CD14-positive monocyte (primary cell): Measurements from ENCODE around the gene OR6S1. TPM values are rescaled to one million over a fixed set of nuclear protein-coding genes. Genes with fewer than 3 reads are reported as not detected.

ENCODE experiments used
- DNase-seq, 3 donors: peaks; one replicate each; pipeline ENCODE4 v3.0.0-alpha.2; 2011 to 2022
- H2AFZ ChIP-seq: 2 replicates; pipeline ENCODE4 v1.6.0; 2012; ENCODE audit warnings: mild to moderate bottlenecking, low read depth, low read length, inconsistent platforms; ENCODE audit not compliant: insufficient read depth, poor library complexity, severe bottlenecking
- H3K27ac ChIP-seq, 2 donors: 1 replicate in 1 of 2; 2 replicates in 1 of 2; pipeline ENCODE4 v1.5.1; 2012 to 2013; ENCODE audit warnings: low read length in 2 of 2, control low read depth in 1 of 2, inconsistent platforms in 1 of 2, low read depth in 1 of 2, mild to moderate bottlenecking in 1 of 2
- H3K27me3 ChIP-seq, 2 donors: one replicate each; pipeline versions ENCODE4 v1.6.0 to v1.6.1; 2011 to 2013; ENCODE audit warnings: low read length in 2 of 2; ENCODE audit not compliant: control insufficient read depth in 2 of 2, insufficient read depth in 2 of 2
- H3K36me3 ChIP-seq, 2 donors: replicated peaks in 1 of 2; 1 replicate in 1 of 2; 2 replicates in 1 of 2; pipeline versions ENCODE4 v1.5.1 to v1.6.1; 2012 to 2013; ENCODE audit warnings: low read length in 2 of 2, control low read depth in 1 of 2, inconsistent platforms in 1 of 2, mild to moderate bottlenecking in 1 of 2; ENCODE audit not compliant: insufficient read depth in 2 of 2, control insufficient read depth in 1 of 2
- H3K4me1 ChIP-seq, 2 donors: 1 replicate in 1 of 2; 2 replicates in 1 of 2; pipeline versions ENCODE4 v1.5.1 to v1.6.1; 2012 to 2013; ENCODE audit warnings: low read length in 2 of 2, control low read depth in 1 of 2, inconsistent platforms in 1 of 2, mild to moderate bottlenecking in 1 of 2, moderate library complexity in 1 of 2; ENCODE audit not compliant: insufficient read depth in 2 of 2, control insufficient read depth in 1 of 2
- H3K4me2 ChIP-seq: replicated peaks from 2 replicates; pipeline ENCODE3; 2012; ENCODE audit warnings: low read length, moderate library complexity, mild to moderate bottlenecking; ENCODE audit not compliant: poor library complexity, severe bottlenecking; ENCODE audit errors: extremely low read depth
- H3K4me3 ChIP-seq, 3 experiments: fragments of 200-600 bp in 1 of 3; sonication (generic) in 1 of 3; replicated peaks in 1 of 3; 1 replicate in 2 of 3; 2 replicates in 1 of 3; pipeline ENCODE4 v1.5.1; 2011 to 2013; ENCODE audit warnings: low read length in 3 of 3, mild to moderate bottlenecking in 3 of 3, control low read depth in 2 of 3, low read depth in 2 of 3, inconsistent platforms in 1 of 3, moderate library complexity in 1 of 3
- H3K79me2 ChIP-seq: 2 replicates; pipeline ENCODE4 v1.6.0; 2012; ENCODE audit warnings: mild to moderate bottlenecking, control low read depth, inconsistent platforms, low read length, moderate library complexity; ENCODE audit not compliant: insufficient read depth
- H3K9ac ChIP-seq: 2 replicates; pipeline ENCODE4 v1.6.0; 2017; ENCODE audit warnings: low read length, mild to moderate bottlenecking; ENCODE audit not compliant: insufficient read depth, poor library complexity, severe bottlenecking
- H3K9me3 ChIP-seq, 2 donors: replicated peaks in 1 of 2; 1 replicate in 1 of 2; 2 replicates in 1 of 2; pipeline versions ENCODE4 v1.5.1 to v1.6.1; 2012 to 2013; ENCODE audit warnings: low read length in 2 of 2, control low read depth in 1 of 2; ENCODE audit not compliant: control insufficient read depth in 1 of 2, insufficient read depth in 1 of 2
- H4K20me1 ChIP-seq: 2 replicates; pipeline ENCODE4 v1.6.0; 2012; ENCODE audit warnings: mild to moderate bottlenecking, low read length, control low read depth, moderate library complexity; ENCODE audit not compliant: insufficient read depth
- H3K27ac Mint-ChIP-seq, 7 donors: one replicate each; pipeline ENCODE4 v1.8.0; 2020; ENCODE audit warnings: mild to moderate bottlenecking in 7 of 7, mixed read lengths in 7 of 7, moderate library complexity in 6 of 7, inconsistent platforms in 2 of 7
- H3K27me3 Mint-ChIP-seq, 3 donors: one replicate each; pipeline ENCODE4 v1.8.0; 2021 to 2022; ENCODE audit warnings: low read depth in 3 of 3, mild to moderate bottlenecking in 3 of 3, mixed read lengths in 3 of 3, moderate library complexity in 3 of 3, inconsistent platforms in 1 of 3
- H3K36me3 Mint-ChIP-seq, 2 donors: one replicate each; pipeline ENCODE4 v1.8.0; 2020; ENCODE audit warnings: mixed read lengths in 2 of 2, inconsistent platforms in 1 of 2, mild to moderate bottlenecking in 1 of 2
- H3K4me1 Mint-ChIP-seq: one replicate; pipeline ENCODE4 v1.8.0; 2020; ENCODE audit warnings: mild to moderate bottlenecking, mixed read lengths
- H3K4me3 Mint-ChIP-seq, 2 donors: one replicate each; pipeline ENCODE4 v1.8.0; 2020; ENCODE audit warnings: mild to moderate bottlenecking in 2 of 2, mixed read lengths in 2 of 2, moderate library complexity in 1 of 2
- H3K9me3 Mint-ChIP-seq, 7 donors: one replicate each; pipeline ENCODE4 v1.8.0; 2020 to 2022; ENCODE audit warnings: mixed read lengths in 7 of 7, mild to moderate bottlenecking in 6 of 7, moderate library complexity in 6 of 7, inconsistent platforms in 2 of 7
- WGBS: methylation state at CpG from one replicate; pipeline ENCODE4 v1.1.5; 2013; ENCODE audit warnings: missing lambda C conversion rate; ENCODE audit not compliant: insufficient coverage; 5-methylcytosine and 5-hydroxymethylcytosine counted together
- intact Hi-C, 2 donors: fragments of 100-400 bp; cut with micrococcal nuclease; formaldehyde crosslinking; loops; one replicate each; pipeline versions ENCODE4 v1.15.0 to v1.15.1; 2023
- polyA plus RNA-seq, 3 donors: library from polyadenylated mRNA; depleted of rRNA in 1 of 3; unstranded in 2 of 3; stranded (reverse) in 1 of 3; fragments of 300-500 nt in 2 of 3; fragments of >200 nt in 1 of 3; fragmentation: Illumina TruSeq in 2 of 3; gene quantifications; 1 replicate in 2 of 3; 2 replicates in 1 of 3; pipeline ENCODE4 v1.2.3, GENCODE V29; 2012 to 2021
- TF ChIP-seq, protein P1 (sequence below): fragments of 200-600 bp; IDR thresholded peaks from one replicate; pipeline ENCODE4 v1.8.0; 2022; ENCODE audit warnings: antibody characterized with exemption, mild to moderate bottlenecking

The OR6S1 gene
- polyA plus RNA-seq, 3 donors, result not detected

- Mint-ChIP-seq H3K4me1 (peaks cover 59% of the 10 kb centered on the region), H3K27me3 (peaks cover 61 to 70% (median 67%) of the 10 kb centered on the region in 3 donors), H3K9me3 (peaks cover 0 to 23% (median 15%) of the 10 kb centered on the region in 7 donors), H3K27ac (peak overlapping the region in 1 of 7 donors; percentile 13), H3K4me3 (peak overlapping the region in 1 of 2 donors; percentile 93), H3K36me3 (peaks cover 5 to 14% of the 10 kb centered on the region in 2 donors)
- Histone ChIP-seq H4K20me1 (no peaks in the 10 kb centered on the region), H3K9ac (no peak overlapping the region), H3K79me2 (no peaks in the 10 kb centered on the region), H3K4me3 (peak overlapping the region in 1 of 3 experiments; percentile 65), H3K27me3 (peaks cover 60 to 64% of the 10 kb centered on the region in 2 donors), H3K4me1 (peaks cover 51 to 54% of the 10 kb centered on the region in 2 donors), H3K27ac (no peak overlapping the region), H3K9me3 (peaks cover 0 to 19% of the 10 kb centered on the region in 2 donors), H3K36me3 (no peaks in the 10 kb centered on the region), H2AFZ (no peak overlapping the region), H3K4me2 (peak overlapping the region; percentile 73)
- TF ChIP-seq, protein P1, sequence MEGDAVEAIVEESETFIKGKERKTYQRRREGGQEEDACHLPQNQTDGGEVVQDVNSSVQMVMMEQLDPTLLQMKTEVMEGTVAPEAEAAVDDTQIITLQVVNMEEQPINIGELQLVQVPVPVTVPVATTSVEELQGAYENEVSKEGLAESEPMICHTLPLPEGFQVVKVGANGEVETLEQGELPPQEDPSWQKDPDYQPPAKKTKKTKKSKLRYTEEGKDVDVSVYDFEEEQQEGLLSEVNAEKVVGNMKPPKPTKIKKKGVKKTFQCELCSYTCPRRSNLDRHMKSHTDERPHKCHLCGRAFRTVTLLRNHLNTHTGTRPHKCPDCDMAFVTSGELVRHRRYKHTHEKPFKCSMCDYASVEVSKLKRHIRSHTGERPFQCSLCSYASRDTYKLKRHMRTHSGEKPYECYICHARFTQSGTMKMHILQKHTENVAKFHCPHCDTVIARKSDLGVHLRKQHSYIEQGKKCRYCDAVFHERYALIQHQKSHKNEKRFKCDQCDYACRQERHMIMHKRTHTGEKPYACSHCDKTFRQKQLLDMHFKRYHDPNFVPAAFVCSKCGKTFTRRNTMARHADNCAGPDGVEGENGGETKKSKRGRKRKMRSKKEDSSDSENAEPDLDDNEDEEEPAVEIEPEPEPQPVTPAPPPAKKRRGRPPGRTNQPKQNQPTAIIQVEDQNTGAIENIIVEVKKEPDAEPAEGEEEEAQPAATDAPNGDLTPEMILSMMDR, result no peak
- intact Hi-C loops, result loop anchor here in 1 of 2 donors (5.0 kb wide), 1 partner anchor 56 kb away; the partner anchor contains the start of gene RNASE4
- DNase-seq, result no peak
- 27% methylated on average over 10 of the region's 12 CpGs for WGBS
Measured at GRCh38 chr14:20626274-20626673, 15.2 kb downstream of the OR6S1 start.

DNA sequence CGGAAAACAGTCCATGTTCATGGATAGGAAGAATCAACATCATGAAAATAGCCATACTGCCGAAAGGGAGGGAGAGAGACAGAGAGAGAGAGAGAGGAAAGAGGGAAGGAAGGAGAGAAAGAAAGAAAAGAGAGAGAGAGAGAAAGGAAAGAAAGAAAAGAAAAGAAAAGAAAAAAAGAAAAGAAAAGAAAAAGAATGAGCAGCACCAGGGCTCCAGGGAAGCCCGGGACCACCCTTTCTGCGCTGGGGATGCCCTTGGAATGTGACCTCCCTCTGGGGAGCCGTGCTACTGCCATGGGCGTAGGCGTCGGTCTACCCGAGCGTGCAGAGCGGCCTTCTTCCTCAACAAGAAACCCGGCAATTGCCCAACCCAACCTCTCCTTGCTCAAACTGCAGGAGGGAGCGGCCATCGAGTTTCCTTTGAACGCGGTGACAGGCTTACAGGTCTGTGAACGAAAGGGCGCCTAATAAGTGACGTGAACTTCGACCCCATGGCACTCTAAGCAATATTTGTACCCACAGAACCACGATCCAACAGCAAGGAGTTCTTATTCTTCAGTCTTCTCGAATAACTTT lies 16.9 kb downstream of the OR6S1 start:
- Mint-ChIP-seq H3K27me3 (peaks cover 47 to 53% (median 51%) of the 10 kb centered on the region in 3 donors), H3K36me3 (peaks cover 0 to 11% of the 10 kb centered on the region in 2 donors), H3K27ac (peak overlapping the region in 5 of 7 donors; percentile 26 to 89 (median 73)), H3K4me1 (peaks cover 49% of the 10 kb centered on the region), H3K4me3 (peak overlapping the region; percentile 77 to 93), H3K9me3 (peaks cover 0 to 19% (median 12%) of the 10 kb centered on the region in 7 donors)
- no peak overlapping the region for H3K9ac ChIP-seq
- peak; percentile 84 to 89 (median 88) for DNase-seq
- H3K9me3 ChIP-seq, result peaks cover 0 to 9% of the 10 kb centered on the region in 2 donors
- H3K27ac ChIP-seq, result peak overlapping the region in 1 of 2 donors; percentile 34
- H3K79me2 ChIP-seq, result no peaks in the 10 kb centered on the region
- TF ChIP-seq, protein P1, result no peak
- H3K4me3 ChIP-seq, result peak overlapping the region; percentile 13 to 65 (median 26)
- H3K4me1 ChIP-seq, result peaks cover 43 to 44% of the 10 kb centered on the region in 2 donors
- WGBS, result 1% methylated on average over 17 of the region's 22 CpGs
- no peaks in the 10 kb centered on the region for H4K20me1 ChIP-seq
- peak overlapping the region; percentile 37 for H2AFZ ChIP-seq
- H3K36me3 ChIP-seq, result no peaks in the 10 kb centered on the region
- intact Hi-C loops, result loop anchor here in 1 of 2 donors (5.0 kb wide), 1 partner anchor 58 kb away; the partner anchor contains the start of gene RNASE4
- H3K27me3 ChIP-seq, result peaks cover 44 to 48% of the 10 kb centered on the region in 2 donors
- H3K4me2 ChIP-seq, result peak overlapping the region; percentile 73
